Neural cell (in vitro differentiated cells): ENCODE data around the gene HAUS6. TPM values are rescaled to one million over a fixed set of nuclear protein-coding genes. Genes with fewer than 3 reads are reported as not detected.

Source experiments
- H2AFZ ChIP-seq: fragments of 200-600, 300-800 bp; sonication (generic), shearing (Covaris generic); 2 replicates; pipeline ENCODE4 v1.6.0; 2014; ENCODE audit warnings: low read depth, mild to moderate bottlenecking, antibody characterized with exemption, low read length, moderate library complexity
- H3F3A ChIP-seq: fragments of 200-600 bp; shearing (Covaris generic); 2 replicates; pipeline ENCODE4 v1.6.1; 2016; ENCODE audit warnings: mild to moderate bottlenecking, moderate library complexity, mixed read lengths, antibody characterized with exemption, low read length; ENCODE audit not compliant: insufficient read depth, poor library complexity, severe bottlenecking
- H3K27ac ChIP-seq: fragments of 200-600, 300-800 bp; sonication (generic), shearing (Covaris generic); 2 replicates; pipeline ENCODE4 v1.5.1; 2014; ENCODE audit warnings: mild to moderate bottlenecking, low read length, moderate library complexity
- H3K27me3 ChIP-seq: fragments of 300-800, 200-600 bp; sonication (generic), shearing (Covaris generic); 2 replicates; pipeline ENCODE4 v1.6.0; 2014; ENCODE audit warnings: mild to moderate bottlenecking, low read depth, low read length, moderate library complexity; ENCODE audit not compliant: insufficient read depth
- H3K36me3 ChIP-seq: fragments of 300-800, 200-600 bp; sonication (generic), shearing (Covaris generic); 2 replicates; pipeline ENCODE4 v1.5.1; 2014; ENCODE audit warnings: mild to moderate bottlenecking, antibody characterized with exemption, low read length, moderate library complexity; ENCODE audit not compliant: insufficient read depth
- H3K4me2 ChIP-seq: fragments of 300-800, 200-600 bp; sonication (generic), shearing (Covaris generic); 2 replicates; pipeline ENCODE4 v1.6.0; 2014; ENCODE audit warnings: mild to moderate bottlenecking, low read length
- H3K4me3 ChIP-seq: fragments of 300-800, 200-600 bp; sonication (generic), shearing (Covaris generic); 2 replicates; pipeline ENCODE4 v1.5.1; 2014; ENCODE audit warnings: mild to moderate bottlenecking, low read length, moderate library complexity
- H3K79me2 ChIP-seq: fragments of 200-600 bp; shearing (Covaris generic); replicated peaks from 2 replicates; pipeline ENCODE4 v1.6.0; 2014; ENCODE audit warnings: mild to moderate bottlenecking, low read length, moderate library complexity; ENCODE audit not compliant: insufficient read depth
- H3K9ac ChIP-seq: fragments of 300-800, 200-600 bp; sonication (generic), shearing (Covaris generic); 2 replicates; pipeline ENCODE4 v1.6.1; 2016; ENCODE audit warnings: mild to moderate bottlenecking, low read length, mixed read lengths
- H3K9me2 ChIP-seq: fragments of 200-600 bp; shearing (Covaris generic); 2 replicates; pipeline ENCODE4 v1.6.1; 2016; ENCODE audit warnings: mild to moderate bottlenecking, low read length, mixed read lengths; ENCODE audit not compliant: insufficient read depth
- H3K9me3 ChIP-seq: fragments of 200-600, 300-800 bp; sonication (generic), shearing (Covaris generic); 2 replicates; pipeline ENCODE4 v1.6.1; 2016; ENCODE audit warnings: mild to moderate bottlenecking, mixed run types, low read length, moderate library complexity, mixed read lengths
- H4K20me1 ChIP-seq: fragments of 200-600 bp; shearing (Covaris generic); 2 replicates; pipeline ENCODE4 v1.6.1; 2016; ENCODE audit warnings: mild to moderate bottlenecking, mixed run types; ENCODE audit not compliant: insufficient read depth
- CTCF ChIP-seq: fragments of 450-650 bp; IDR thresholded peaks from 2 replicates; pipeline ENCODE4 v1.5.1; 2014; ENCODE audit warnings: antibody characterized with exemption, mild to moderate bottlenecking, moderate library complexity; ENCODE audit not compliant: poor library complexity, severe bottlenecking
- EP300 ChIP-seq: fragments of 450-650 bp; conservative IDR thresholded peaks from 2 replicates; pipeline ENCODE4 v1.6.1; 2014; ENCODE audit warnings: antibody characterized with exemption, mild to moderate bottlenecking, moderate library complexity; ENCODE audit not compliant: poor library complexity, severe bottlenecking
- EZH2 ChIP-seq: fragments of 200-600, 300-800 bp; shearing (Covaris generic), sonication (generic); IDR thresholded peaks from 2 replicates; pipeline ENCODE4 v1.6.1; 2014; ENCODE audit warnings: antibody characterized with exemption, low read length, borderline replicate concordance, mild to moderate bottlenecking; ENCODE audit not compliant: insufficient read depth, poor library complexity, severe bottlenecking
- MXI1 ChIP-seq: fragments of 450-650 bp; conservative IDR thresholded peaks from 2 replicates; pipeline ENCODE4 v1.6.1; 2014; ENCODE audit warnings: antibody characterized with exemption, mild to moderate bottlenecking; ENCODE audit not compliant: poor library complexity, severe bottlenecking
- POLR2AphosphoS5 ChIP-seq: IDR thresholded peaks from 2 replicates; pipeline ENCODE4 v1.6.1; 2012
- RAD21 ChIP-seq: fragments of 450-650 bp; conservative IDR thresholded peaks from 2 replicates; pipeline ENCODE4 v1.6.1; 2014; ENCODE audit warnings: antibody characterized with exemption, mild to moderate bottlenecking, moderate library complexity
- REST ChIP-seq: IDR thresholded peaks from 2 replicates; pipeline ENCODE4 v1.6.1; 2012; ENCODE audit warnings: borderline replicate concordance
- SMC3 ChIP-seq: fragments of 450-650 bp; conservative IDR thresholded peaks from 2 replicates; pipeline ENCODE4 v1.6.1; 2014; ENCODE audit warnings: antibody characterized with exemption, mild to moderate bottlenecking, moderate library complexity; ENCODE audit not compliant: poor library complexity
- TAF1 ChIP-seq: IDR thresholded peaks from 2 replicates; pipeline ENCODE4 v1.6.1; 2012; ENCODE audit warnings: low read depth
- polyA plus RNA-seq: library from polyadenylated mRNA; depleted of rRNA; stranded (reverse); fragments of >200 nt; gene quantifications from 2 replicates; pipeline ENCODE4 v1.2.3, GENCODE V29; 2014

The HAUS6 gene
- polyA plus RNA-seq, 1 donor from 2014 or later, result 15.2 TPM

GRCh38 chr9:19119801-19120440 lies 17.2 kb upstream of the HAUS6 start:
- Histone ChIP-seq H3K9me3 (no peaks in the 10 kb centered on the region), H3K79me2 (no peaks in the 10 kb centered on the region), H3K9ac (no peak overlapping the region), H3K9me2 (no peaks in the 10 kb centered on the region), H3K4me3 (no peak overlapping the region), H3K27ac (no peak overlapping the region), H3K27me3 (no peaks in the 10 kb centered on the region), H4K20me1 (no peaks in the 10 kb centered on the region), H3F3A (no peaks in the 10 kb centered on the region), H3K36me3 (no peaks in the 10 kb centered on the region), H3K4me2 (no peak overlapping the region), H2AFZ (no peak overlapping the region)
- TF ChIP-seq CTCF (no peak), RAD21 (no peak), TAF1 (no peak), POLR2AphosphoS5 (no peak), EP300 (no peak), EZH2 (no peak), SMC3 (no peak), MXI1 (no peak), REST (no peak)

- Histone ChIP-seq H2AFZ (no peak overlapping the region), H3K27me3 (no peaks in the 10 kb centered on the region), H3K36me3 (no peaks in the 10 kb centered on the region), H3K4me3 (no peak overlapping the region), H3K9me3 (no peaks in the 10 kb centered on the region), H3K9ac (no peak overlapping the region), H3K27ac (no peak overlapping the region), H3F3A (no peaks in the 10 kb centered on the region), H4K20me1 (no peaks in the 10 kb centered on the region), H3K79me2 (no peaks in the 10 kb centered on the region), H3K9me2 (no peaks in the 10 kb centered on the region), H3K4me2 (no peak overlapping the region)
- TF ChIP-seq EZH2, result no peak
- TF ChIP-seq RAD21, result no peak
- TF ChIP-seq SMC3, result no peak
- no peak for TF ChIP-seq TAF1
- no peak for TF ChIP-seq EP300
- TF ChIP-seq REST, result no peak
- no peak for TF ChIP-seq MXI1
- no peak for TF ChIP-seq CTCF
Measured at GRCh38 chr9:19119246-19119645, 16.5 kb upstream of the HAUS6 start.
